Right kidney (tissue), 1 donor: ENCODE results near the gene HNRNPF.

ENCODE experiments used
- DNase-seq: peaks from one replicate; pipeline ENCODE4 v3.0.0-alpha.2; 2016

HNRNPF gene

GRCh38 chr10:43383204-43383971, 25.6 kb downstream of the HNRNPF start:
- DNase-seq: no peak

- DNase-seq: no peak
These were observed 28.3 kb downstream of the HNRNPF start for GRCh38 chr10:43380610-43381222.

- DNase-seq: peak; percentile 35
These were observed 31.5 kb downstream of the HNRNPF start for GRCh38 chr10:43377424-43377883.

- peak; percentile 35 for DNase-seq
These were observed 32.1 kb downstream of the HNRNPF start for GRCh38 chr10:43376828-43377423.

GRCh38 chr10:43376046-43376635, 32.8 kb downstream of the HNRNPF start:
- DNase-seq: no peak

GRCh38 chr10:43375401-43376020, 33.5 kb downstream of the HNRNPF start:
- no peak for DNase-seq

- DNase-seq: no peak
These were observed 34.8 kb downstream of the HNRNPF start for GRCh38 chr10:43374194-43374593.

- DNase-seq: no peak
These were observed 35.5 kb downstream of the HNRNPF start for GRCh38 chr10:43373461-43373860.

GRCh38 chr10:43372765-43373361, 36.1 kb downstream of the HNRNPF start:
- no peak for DNase-seq

GRCh38 chr10:43371418-43371817, 37.6 kb downstream of the HNRNPF start, which contains the start of gene FXYD4:
FXYD4 (plus strand) TSS chr10:43371636; CDS start chr10:43373747, 2,111 bp downstream.
- DNase-seq: no peak

- DNase-seq: no peak
These were observed 38.2 kb downstream of the HNRNPF start for GRCh38 chr10:43370671-43371215.

- DNase-seq: no peak
These were observed 39.1 kb downstream of the HNRNPF start for GRCh38 chr10:43369921-43370320.

- no peak for DNase-seq
These were observed 44.0 kb downstream of the HNRNPF start for GRCh38 chr10:43365001-43365400.

- peak; percentile 93 for DNase-seq
These were observed 46.7 kb downstream of the HNRNPF start for GRCh38 chr10:43362191-43362839.

GRCh38 chr10:43361547-43362190, 47.3 kb downstream of the HNRNPF start:
- DNase-seq: no peak

GRCh38 chr10:43360086-43360485, 48.9 kb downstream of the HNRNPF start:
- no peak for DNase-seq

- DNase-seq: no peak
These were observed 53.1 kb downstream of the HNRNPF start for GRCh38 chr10:43355749-43356371.

- DNase-seq: no peak
These were observed 54.1 kb downstream of the HNRNPF start for GRCh38 chr10:43354879-43355380.

- no peak for DNase-seq
These were observed 54.7 kb downstream of the HNRNPF start for GRCh38 chr10:43354330-43354635.
